GM12865 (cell line): Measurements from ENCODE around the gene LEAP2.

ENCODE experiments used
- DNase-seq: peaks from one replicate; pipeline ENCODE4 v3.0.0; 2010; ENCODE audit warnings: low read depth
- H3K4me3 ChIP-seq: 2 replicates; pipeline ENCODE4 v1.5.1; 2011; ENCODE audit warnings: mild to moderate bottlenecking, low read depth, low read length, control low read depth
- TF ChIP-seq, protein P1 (sequence below): IDR thresholded peaks from 2 replicates; pipeline ENCODE4 v1.5.1; 2011; ENCODE audit warnings: low read length, control low read depth, low read depth, inconsistent platforms; ENCODE audit not compliant: insufficient read depth; ENCODE audit errors: missing control alignments

LEAP2 gene

DNA sequence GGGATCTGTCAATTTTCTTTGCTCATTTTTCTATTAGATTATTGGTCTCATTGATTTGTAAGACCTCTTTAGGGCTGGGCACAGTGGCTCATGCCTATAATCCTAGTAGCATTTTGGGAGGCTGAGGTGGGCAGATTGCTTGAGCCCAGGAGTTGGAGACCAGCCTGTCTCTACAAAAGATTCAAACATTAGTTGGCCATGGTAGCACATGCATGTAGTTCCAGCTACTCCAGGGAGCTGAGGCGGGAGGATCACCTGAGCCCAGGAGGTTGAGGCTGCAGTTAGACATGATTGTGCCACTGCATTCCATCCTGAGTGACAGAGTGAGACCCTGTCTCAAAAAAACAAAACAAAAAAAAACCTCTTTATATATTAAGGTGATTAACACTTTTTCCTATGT, 36.6 kb upstream of the LEAP2 start:
- TF ChIP-seq, protein P1, sequence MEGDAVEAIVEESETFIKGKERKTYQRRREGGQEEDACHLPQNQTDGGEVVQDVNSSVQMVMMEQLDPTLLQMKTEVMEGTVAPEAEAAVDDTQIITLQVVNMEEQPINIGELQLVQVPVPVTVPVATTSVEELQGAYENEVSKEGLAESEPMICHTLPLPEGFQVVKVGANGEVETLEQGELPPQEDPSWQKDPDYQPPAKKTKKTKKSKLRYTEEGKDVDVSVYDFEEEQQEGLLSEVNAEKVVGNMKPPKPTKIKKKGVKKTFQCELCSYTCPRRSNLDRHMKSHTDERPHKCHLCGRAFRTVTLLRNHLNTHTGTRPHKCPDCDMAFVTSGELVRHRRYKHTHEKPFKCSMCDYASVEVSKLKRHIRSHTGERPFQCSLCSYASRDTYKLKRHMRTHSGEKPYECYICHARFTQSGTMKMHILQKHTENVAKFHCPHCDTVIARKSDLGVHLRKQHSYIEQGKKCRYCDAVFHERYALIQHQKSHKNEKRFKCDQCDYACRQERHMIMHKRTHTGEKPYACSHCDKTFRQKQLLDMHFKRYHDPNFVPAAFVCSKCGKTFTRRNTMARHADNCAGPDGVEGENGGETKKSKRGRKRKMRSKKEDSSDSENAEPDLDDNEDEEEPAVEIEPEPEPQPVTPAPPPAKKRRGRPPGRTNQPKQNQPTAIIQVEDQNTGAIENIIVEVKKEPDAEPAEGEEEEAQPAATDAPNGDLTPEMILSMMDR = no peak
- H3K4me3 ChIP-seq = no peak overlapping the region
- no peak for DNase-seq

- no peak for DNase-seq
- no peak overlapping the region for H3K4me3 ChIP-seq
- TF ChIP-seq, protein P1 = no peak
Measured at GRCh38 chr5:132837868-132838267, 35.6 kb upstream of the LEAP2 start.

DNA sequence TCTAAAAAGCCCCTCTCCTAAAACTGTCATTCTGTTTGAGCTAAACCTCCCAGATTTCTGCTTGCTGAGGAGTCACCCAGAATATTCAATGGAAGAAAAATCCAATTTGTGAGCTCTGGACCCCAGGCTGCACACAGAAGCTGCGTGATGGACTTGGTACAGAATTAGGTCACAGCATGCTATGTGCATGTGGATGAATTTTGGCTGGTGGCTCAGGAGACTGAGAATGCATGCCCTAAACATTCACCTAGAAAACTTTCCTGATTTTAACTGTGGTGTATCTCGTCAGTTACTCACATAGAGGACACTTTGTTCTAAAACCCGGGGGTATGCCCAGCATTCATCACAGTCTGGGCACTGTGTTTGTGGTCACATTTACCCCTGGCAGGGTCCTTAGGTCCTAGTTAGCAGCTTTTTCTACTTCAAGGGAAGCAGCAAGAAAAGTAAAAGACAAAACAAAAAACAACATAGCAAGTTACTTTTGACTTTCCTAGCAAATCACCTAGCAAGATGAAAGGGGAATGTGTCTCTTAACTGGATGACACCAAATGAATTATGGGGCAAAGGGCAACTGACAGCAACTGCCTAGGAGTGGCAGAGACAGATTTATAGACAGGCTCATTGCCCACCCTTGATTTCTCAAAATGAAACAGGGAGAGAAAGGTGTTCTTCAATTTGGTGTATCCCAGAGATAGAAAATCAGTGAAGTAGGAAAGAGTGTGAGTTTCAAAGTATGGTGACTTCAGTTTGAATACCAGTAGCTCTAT, 34.8 kb upstream of the LEAP2 start:
- no peak overlapping the region for H3K4me3 ChIP-seq
- DNase-seq = no peak

GRCh38 chr5:132839426-132840301, 33.8 kb upstream of the LEAP2 start:
- TF ChIP-seq, protein P1 = no peak
- no peak for DNase-seq
- H3K4me3 ChIP-seq = no peak overlapping the region

More for the DNA sequence above, 34.8 kb upstream of the LEAP2 start:
- TF ChIP-seq, protein P1 = no peak

DNA sequence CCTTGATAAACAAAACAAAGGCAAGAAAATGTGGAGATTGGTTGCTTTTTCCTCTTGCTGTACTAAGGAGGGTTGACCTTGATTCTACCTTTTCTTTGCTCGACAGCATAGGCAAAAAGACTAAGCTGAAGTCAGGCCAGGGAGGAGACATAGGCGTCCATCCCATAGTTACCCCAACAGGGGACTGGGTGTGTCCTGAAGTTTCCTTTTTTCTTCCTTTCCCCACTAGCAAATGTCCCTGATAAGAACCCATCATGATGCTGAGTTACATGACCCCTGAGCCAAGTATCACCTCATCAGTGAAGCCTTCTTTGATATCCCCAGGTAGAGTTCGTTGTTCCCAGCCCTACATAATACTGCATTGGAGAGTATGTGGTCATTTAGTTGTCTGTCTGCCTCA, 33.2 kb upstream of the LEAP2 start:
- DNase-seq = no peak
- no peak overlapping the region for H3K4me3 ChIP-seq
- TF ChIP-seq, protein P1 = no peak

DNA sequence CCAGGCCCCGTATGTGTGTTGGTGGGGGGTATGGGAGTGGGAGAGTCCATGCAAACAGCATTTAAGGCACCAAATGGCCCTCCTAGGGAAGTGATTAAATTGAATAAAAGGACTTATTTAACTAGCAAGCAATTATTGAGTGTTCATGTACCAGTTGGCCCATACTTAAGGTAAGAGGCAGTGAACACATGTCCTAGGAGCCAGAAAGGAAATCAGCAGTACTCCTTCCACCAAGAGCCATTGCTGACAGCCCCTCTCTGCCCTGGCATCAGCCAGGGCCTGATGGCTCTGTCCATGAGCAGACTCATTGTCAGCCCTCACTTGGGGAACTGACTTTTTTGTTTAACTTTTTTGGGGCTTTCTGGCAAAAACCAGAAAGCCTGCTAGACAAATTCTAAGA, 32.6 kb upstream of the LEAP2 start:
- no peak for DNase-seq
- TF ChIP-seq, protein P1 = no peak
- H3K4me3 ChIP-seq = no peak overlapping the region
